Activated CD4-positive, alpha-beta T cell treated with anti-CD3 and anti-CD28 coated beads, Interleukin-2, amount 50 U/mL, for 24 hours (primary cell): Measurements from ENCODE around the gene AMBP.

Experiments
- DNase-seq, 2 donors: peaks; one replicate each; pipeline ENCODE4 v3.0.0-alpha.2; 2020; ENCODE audit warnings: low read depth in 1 of 2, low spot score in 1 of 2

Gene AMBP

GRCh38 chr9:114031948-114032840 lies 45.9 kb downstream of the AMBP start:
- no peak for DNase-seq

DNA sequence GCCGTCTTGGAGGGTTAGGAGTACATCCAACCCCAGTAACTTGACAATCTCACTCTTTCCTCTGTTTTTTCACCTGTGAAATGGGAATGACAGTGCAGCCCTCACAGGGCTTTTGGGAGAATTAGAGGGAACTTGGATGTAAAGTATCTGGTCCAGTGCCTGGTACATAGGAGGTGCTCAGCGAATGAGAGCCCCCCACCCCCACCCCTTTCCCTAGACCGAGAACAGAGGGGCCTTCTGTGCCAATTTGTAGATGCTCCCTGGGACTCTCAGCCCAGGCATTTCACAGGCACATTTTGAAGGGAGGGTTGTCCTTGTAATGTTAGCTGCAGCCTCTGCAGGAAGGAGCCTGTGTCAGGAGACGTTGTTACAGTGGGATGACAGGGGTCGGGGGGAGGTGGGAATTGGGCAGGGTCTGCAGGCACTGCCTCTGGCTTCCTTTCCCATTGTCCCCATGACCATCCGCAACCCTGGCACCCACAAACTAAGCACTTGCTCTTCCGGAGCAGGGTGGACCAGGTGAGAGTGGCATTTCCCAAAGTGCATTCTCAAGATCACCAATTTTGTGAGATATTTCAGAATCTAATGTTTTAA lies 47.0 kb downstream of the AMBP start:
- no peak for DNase-seq

- DNase-seq, result no peak
Observed at GRCh38 chr9:114030364-114030763, 47.7 kb downstream of the AMBP start.

GRCh38 chr9:114029311-114030170 lies 48.6 kb downstream of the AMBP start:
- DNase-seq, result no peak

DNA sequence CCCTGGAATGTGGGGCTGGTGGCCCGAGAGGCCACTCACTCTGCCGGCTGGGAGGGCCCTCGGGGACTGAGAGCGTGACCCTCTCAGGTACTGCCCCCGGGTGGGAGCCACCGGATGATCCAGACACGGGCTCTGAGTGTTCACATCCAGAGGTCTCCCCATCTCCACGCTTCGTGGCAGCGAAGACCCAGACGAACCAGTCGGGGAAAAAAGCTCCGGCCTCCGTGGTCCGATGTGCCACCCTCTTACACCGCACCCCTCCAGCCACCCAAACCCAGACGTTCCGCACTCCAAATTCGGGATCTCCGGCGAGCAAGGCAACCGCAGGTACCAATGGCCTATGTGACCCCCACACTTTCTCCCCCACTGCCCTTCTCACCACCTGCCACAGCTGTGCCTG lies 49.5 kb downstream of the AMBP start:
- DNase-seq, result no peak

- no peak for DNase-seq
Observed at GRCh38 chr9:114027863-114028465, 50.1 kb downstream of the AMBP start.

DNA sequence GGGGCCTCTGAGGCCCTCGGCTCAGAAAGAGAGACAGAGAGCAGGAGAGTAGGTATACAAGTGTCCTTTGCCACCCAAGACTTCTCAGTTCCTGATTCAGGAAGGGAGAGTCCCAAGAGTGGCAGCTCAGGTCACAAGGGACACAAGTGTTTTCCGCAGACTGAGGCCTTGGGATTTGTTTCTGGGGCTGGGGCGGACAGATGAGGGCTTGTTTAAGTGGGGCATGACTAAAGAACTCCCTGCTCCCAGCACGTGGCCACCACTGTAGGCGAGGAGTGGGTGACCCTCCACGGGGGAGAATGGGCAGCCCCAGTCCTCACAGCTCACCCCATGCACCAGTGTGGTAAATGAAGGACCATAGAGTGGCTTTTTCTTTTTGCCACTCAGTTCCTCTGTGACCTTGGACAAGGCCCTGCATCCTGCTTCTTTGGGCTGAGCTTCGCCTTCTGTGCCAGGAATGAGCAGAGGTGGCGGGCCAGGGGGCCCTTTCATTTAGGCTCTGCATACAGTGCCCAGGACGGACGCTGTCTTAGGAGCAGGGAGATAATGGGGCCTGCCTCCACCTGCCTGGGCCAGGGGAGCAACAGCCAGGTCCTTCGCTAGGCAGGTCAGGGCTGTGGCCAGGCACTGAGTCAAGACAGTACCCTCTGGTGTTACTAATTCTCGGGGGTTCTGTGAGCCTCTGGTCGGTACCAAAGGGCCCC lies 50.8 kb downstream of the AMBP start:
- no peak for DNase-seq

DNA sequence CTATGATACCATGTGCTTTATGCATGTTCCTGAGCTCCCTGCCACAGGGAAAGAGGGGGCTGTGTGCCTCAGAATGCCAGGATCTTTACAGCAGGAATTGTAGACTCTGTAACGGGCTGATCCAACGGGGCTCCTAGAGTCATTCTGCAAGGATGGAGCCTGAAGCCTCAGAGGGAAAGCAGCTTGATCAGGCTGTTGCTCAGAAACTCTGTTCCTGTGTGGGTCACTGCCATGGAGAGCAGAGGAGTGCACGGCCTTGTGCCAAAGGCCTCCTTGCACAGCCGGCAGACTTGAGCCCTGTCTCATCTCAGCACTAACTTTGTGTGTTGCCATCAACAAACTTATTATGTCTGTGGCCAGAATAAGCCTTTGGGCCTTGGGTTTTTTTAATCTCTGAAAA lies 51.8 kb downstream of the AMBP start:
- DNase-seq, result no peak

DNA sequence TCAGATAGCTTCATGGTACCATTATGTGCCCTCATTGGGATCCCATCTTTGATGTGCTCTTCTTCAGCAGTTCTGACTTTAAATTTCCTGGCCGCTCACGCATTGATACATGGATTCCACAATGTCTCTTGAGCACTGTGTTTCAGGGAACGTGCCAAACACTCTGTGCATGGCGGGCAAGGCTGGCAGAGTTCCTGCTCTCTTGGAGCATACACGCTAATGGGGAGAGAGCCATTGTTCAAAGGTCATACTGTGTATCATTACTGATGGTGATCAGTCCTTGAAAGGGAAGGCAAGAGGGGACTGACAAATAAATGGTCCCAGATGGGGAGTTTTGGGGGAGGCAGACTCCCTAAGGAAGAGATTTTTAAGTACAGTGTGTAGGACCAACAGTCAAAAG lies 52.3 kb downstream of the AMBP start:
- DNase-seq, result no peak

GRCh38 chr9:114025196-114025753 lies 52.8 kb downstream of the AMBP start:
- no peak for DNase-seq

GRCh38 chr9:114023961-114024360 lies 54.1 kb downstream of the AMBP start:
- DNase-seq, result no peak

DNA sequence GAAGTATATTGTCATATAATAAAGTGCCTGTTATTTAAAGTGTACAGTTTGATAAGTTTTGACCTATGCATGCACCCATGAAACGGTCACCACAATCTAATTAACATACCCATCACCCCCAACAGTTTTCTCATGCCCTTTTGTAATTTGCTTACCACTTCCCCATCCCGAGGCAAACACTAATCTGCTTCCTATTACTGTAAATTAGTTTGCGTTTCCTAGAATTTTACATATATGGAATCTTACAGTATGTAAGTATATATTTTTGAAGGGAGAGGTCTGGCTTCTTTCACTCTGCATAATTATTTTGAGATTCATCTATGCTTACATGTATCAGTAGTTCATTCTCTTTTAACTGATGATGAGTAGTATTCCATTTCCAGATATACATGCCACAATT lies 56.5 kb downstream of the AMBP start:
- no peak for DNase-seq

DNA sequence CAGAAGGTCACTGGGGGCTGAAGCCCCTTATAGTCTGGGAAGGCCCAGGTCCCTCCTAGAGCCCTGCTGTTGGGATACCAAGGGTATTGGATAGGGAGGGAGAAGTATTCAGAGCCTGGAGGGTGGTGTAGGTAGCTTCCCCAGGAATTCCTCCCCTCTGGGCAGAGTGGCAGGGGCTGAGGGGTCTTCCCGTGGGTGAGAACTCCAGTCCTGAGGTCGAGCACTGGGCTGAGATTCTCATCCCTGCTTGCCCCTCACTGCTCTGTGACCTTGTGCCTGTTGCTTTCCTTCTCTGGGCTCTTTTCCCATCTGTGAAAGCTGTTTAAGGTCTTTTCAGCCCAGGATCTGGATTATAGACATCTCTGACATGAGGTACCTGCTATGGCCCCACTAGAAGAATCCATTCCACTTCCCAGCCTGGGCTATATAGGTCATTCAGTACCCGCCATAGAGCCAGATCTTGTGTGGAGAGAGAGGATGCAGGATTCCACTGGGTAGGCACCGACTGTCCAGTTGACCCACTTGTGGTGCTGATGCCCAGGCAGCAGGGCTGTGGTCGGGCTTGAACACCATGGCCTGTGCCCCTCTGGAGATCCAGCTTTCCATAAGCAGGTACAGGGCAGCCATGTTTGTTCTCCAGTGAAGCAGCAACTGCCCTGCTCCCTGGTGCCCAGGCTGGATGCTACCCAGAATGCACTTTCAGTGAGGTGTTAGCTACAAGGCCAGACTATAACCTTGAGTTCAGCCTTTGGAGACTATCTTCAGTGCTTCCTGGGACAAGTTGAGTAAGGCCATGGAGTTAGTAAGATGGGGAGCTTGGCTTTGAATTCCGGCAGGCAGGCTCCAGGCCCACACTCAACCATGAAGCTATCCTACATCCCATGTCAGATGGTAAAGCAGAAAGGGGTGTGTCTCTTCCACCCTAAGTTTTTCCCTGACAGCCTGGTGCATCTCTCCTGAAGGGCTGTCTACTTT lies 60.1 kb downstream of the AMBP start:
- no peak for DNase-seq

GRCh38 chr9:114016629-114017423 lies 61.3 kb downstream of the AMBP start:
- no peak for DNase-seq

- DNase-seq, result no peak
Observed at GRCh38 chr9:114016101-114016500, 62.0 kb downstream of the AMBP start.

- DNase-seq, result no peak
Observed at GRCh38 chr9:114015607-114016006, 62.5 kb downstream of the AMBP start.

DNA sequence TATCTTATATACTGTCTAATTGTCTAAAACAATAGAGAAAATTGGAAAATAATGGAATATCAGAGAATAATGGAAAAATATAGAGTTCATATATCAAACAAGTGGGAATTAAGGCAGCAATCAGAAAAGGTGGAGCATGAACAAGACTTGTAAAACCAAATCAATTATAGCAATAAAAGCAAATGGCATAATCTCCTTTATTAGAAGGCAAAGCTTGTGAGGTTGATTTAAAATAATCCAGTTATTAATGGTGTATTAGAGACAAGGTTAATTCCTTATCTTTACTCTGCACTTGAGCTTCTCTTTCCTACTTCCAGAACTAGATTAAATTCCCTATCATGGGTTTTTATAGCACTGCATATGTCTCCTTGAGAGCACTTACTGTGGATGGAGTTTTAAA lies 64.1 kb downstream of the AMBP start:
- DNase-seq, result no peak

DNA sequence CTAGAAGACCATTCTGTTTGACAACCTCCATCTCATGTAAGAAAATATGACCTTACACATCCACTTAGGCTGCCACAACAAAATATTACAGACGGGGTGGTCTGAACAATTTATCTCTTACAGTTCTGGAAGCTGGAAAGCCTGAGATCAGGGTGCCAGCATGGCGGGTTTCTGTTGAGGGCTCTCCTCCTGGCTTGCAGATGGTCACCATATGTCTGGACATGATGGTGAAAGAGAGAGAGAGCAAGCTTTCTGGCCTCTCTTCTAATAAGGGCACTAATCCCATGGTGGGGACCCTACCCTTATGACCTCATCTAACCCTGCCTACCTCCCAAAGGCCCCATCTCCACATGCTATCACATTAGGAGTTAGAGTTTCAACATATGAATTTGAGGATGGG lies 66.0 kb downstream of the AMBP start:
- DNase-seq, result no peak

- DNase-seq, result no peak
Observed at GRCh38 chr9:114011313-114011712, 66.8 kb downstream of the AMBP start.
